Measurements from ENCODE around the gene TNFAIP1.
A peak's percentile ranks its signal among the peaks of the same experiment; 100 is the strongest.

TNFAIP1 gene

GRCh38 chr17:28369684-28370034 lies 34.1 kb downstream of the TNFAIP1 start:
- Histone ChIP-seq H3K79me2 (peaks cover 10% of the 10 kb centered on the region), H3K27me3 (ENCODE audit: control insufficient read depth, insufficient read depth, low read length) (no peaks in the 10 kb centered on the region), H3K36me3 (ENCODE audit: control insufficient read depth, insufficient read depth, low read length) (no peaks in the 10 kb centered on the region), H3K9me3 (ENCODE audit: control insufficient read depth, low read length) (no peaks in the 10 kb centered on the region), H2AFZ (no peak overlapping the region), H3K9ac (no peak overlapping the region), H3K4me2 (ENCODE audit: low read length) (no peak overlapping the region), H3K4me3 (ENCODE audit: low read depth, low read length) (no peak overlapping the region), H3K27ac (no peak overlapping the region), H3K4me1 (peaks cover 9% of the 10 kb centered on the region)
- TF ChIP-seq, protein P1, sequence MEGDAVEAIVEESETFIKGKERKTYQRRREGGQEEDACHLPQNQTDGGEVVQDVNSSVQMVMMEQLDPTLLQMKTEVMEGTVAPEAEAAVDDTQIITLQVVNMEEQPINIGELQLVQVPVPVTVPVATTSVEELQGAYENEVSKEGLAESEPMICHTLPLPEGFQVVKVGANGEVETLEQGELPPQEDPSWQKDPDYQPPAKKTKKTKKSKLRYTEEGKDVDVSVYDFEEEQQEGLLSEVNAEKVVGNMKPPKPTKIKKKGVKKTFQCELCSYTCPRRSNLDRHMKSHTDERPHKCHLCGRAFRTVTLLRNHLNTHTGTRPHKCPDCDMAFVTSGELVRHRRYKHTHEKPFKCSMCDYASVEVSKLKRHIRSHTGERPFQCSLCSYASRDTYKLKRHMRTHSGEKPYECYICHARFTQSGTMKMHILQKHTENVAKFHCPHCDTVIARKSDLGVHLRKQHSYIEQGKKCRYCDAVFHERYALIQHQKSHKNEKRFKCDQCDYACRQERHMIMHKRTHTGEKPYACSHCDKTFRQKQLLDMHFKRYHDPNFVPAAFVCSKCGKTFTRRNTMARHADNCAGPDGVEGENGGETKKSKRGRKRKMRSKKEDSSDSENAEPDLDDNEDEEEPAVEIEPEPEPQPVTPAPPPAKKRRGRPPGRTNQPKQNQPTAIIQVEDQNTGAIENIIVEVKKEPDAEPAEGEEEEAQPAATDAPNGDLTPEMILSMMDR (IDR thresholded peaks at IDR 0.05): no peak

DNA sequence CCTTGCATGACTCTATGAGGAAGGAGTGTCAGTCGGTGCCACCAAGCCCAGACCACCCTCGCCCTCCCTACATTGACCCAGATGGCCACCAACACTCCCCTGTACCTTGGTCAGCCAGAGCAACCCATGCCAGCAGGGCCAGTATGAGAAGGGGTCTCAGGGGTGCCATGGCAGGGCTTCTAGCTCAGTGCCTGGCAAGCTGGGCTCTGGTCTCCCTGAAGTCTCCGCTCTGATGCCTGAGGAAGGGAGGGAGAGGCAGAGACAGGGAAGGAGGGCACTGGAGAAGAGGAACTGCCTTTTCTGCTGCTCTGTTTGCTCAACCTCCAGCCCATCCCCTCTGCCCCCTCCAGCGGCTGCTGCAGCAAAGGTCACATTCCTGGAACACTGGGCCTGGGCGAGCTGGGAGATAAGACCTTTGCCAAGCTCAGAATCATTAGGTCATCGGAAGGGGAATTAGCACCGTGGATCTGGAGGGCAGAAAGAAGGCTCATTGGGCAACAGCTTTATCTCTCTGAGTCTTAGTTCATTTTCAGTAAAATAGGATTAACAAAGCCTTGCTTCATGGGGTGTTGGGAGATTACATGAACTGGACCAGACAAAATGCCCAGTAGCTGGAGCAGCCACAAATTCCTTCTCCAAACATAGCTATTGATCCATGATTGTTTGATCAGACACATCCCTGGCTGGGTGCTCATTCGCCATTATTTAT lies 34.6 kb downstream of the TNFAIP1 start, which contains the start of gene VTN:
Gene VTN, minus strand, starts transcription at position 273 of the 709 bp plus-strand sequence. Its CDS starts 104 bp downstream, at position 169.
- Histone ChIP-seq H3K9me3 (ENCODE audit: control insufficient read depth, low read length) (no peaks in the 10 kb centered on the region), H3K4me1 (peaks cover 9% of the 10 kb centered on the region), H3K4me3 (ENCODE audit: low read depth, low read length) (no peak within 1 kb of the TSS), H3K27ac (peak within 1 kb of the TSS; percentile 66), H2AFZ (peak within 1 kb of the TSS; percentile 79), H3K9ac (no peak within 1 kb of the TSS), H3K4me2 (ENCODE audit: low read length) (peak within 1 kb of the TSS; percentile 69), H3K79me2 (peaks cover 10% of the 10 kb centered on the region), H3K27me3 (ENCODE audit: control insufficient read depth, insufficient read depth, low read length) (no peaks in the 10 kb centered on the region), H3K36me3 (ENCODE audit: control insufficient read depth, insufficient read depth, low read length) (no peaks in the 10 kb centered on the region)
- TF ChIP-seq, protein P1 (IDR thresholded peaks at IDR 0.05): no peak

- Histone ChIP-seq H3K4me1 (peaks cover 9% of the 10 kb centered on the region), H3K36me3 (ENCODE audit: control insufficient read depth, insufficient read depth, low read length) (no peaks in the 10 kb centered on the region), H3K79me2 (peaks cover 10% of the 10 kb centered on the region), H3K4me2 (ENCODE audit: low read length) (peak overlapping the region; percentile 69), H2AFZ (peak overlapping the region; percentile 79), H3K4me3 (ENCODE audit: low read depth, low read length) (no peak overlapping the region), H3K9me3 (ENCODE audit: control insufficient read depth, low read length) (no peaks in the 10 kb centered on the region), H3K27me3 (ENCODE audit: control insufficient read depth, insufficient read depth, low read length) (no peaks in the 10 kb centered on the region), H3K27ac (peak overlapping the region; percentile 66), H3K9ac (no peak overlapping the region)
- TF ChIP-seq, protein P1 (IDR thresholded peaks at IDR 0.05): no peak
Observed at GRCh38 chr17:28370744-28371103, 35.2 kb downstream of the TNFAIP1 start.

GRCh38 chr17:28371245-28372202 lies 36.0 kb downstream of the TNFAIP1 start, which contains the start of gene SARM1:
TSS of gene SARM1 (plus strand) at chr17:28371694. CDS start at chr17:28372033, 339 bp downstream.
- H3K27ac ChIP-seq: peak within 1 kb of the TSS; percentile 66

More at GRCh38 chr17:28371245-28372202, 36.0 kb downstream of the TNFAIP1 start, which contains the start of gene SARM1:
- peak within 1 kb of the TSS; percentile 69 for H3K4me2 ChIP-seq (ENCODE audit: low read length)
- H3K4me1 ChIP-seq: peaks cover 9% of the 10 kb centered on the region
- H2AFZ ChIP-seq: peak within 1 kb of the TSS; percentile 79
- peak within 1 kb of the TSS; percentile 37 for H3K4me3 ChIP-seq (ENCODE audit: low read depth, low read length)
- no peaks in the 10 kb centered on the region for H3K9me3 ChIP-seq (ENCODE audit: control insufficient read depth, low read length)
- peak within 1 kb of the TSS; percentile 44 for H3K9ac ChIP-seq
- H3K27me3 ChIP-seq (ENCODE audit: control insufficient read depth, insufficient read depth, low read length): no peaks in the 10 kb centered on the region
- H3K36me3 ChIP-seq (ENCODE audit: control insufficient read depth, insufficient read depth, low read length): no peaks in the 10 kb centered on the region
- TF ChIP-seq, protein P1 (IDR thresholded peaks at IDR 0.05): no peak
- peaks cover 10% of the 10 kb centered on the region for H3K79me2 ChIP-seq
